Subcutaneous abdominal adipose tissue (tissue), 5 donors: ENCODE measurements around the gene CTSD.

ENCODE experiments used
- H3K27ac ChIP-seq: one replicate; pipeline ENCODE4 v1.7.0; 2013; ENCODE audit warnings: low read depth, mild to moderate bottlenecking, inconsistent platforms, low read length, moderate library complexity
- H3K27me3 ChIP-seq, 5 donors: one replicate each; pipeline ENCODE4 v1.7.0; 2013; ENCODE audit warnings: low read length in 5 of 5, inconsistent platforms in 1 of 5; ENCODE audit not compliant: control insufficient read depth in 5 of 5, insufficient read depth in 4 of 5
- H3K36me3 ChIP-seq, 5 donors: one replicate each; pipeline ENCODE4 v1.7.0; 2013; ENCODE audit warnings: low read length in 5 of 5; ENCODE audit not compliant: control insufficient read depth in 5 of 5, insufficient read depth in 5 of 5
- H3K4me1 ChIP-seq, 5 donors: one replicate each; pipeline ENCODE4 v1.7.0; 2013; ENCODE audit warnings: low read length in 5 of 5, mild to moderate bottlenecking in 3 of 5, moderate library complexity in 1 of 5; ENCODE audit not compliant: control insufficient read depth in 5 of 5, insufficient read depth in 5 of 5
- H3K4me3 ChIP-seq, 5 donors: one replicate each; pipeline ENCODE4 v1.7.0; 2013; ENCODE audit warnings: low read length in 5 of 5, low read depth in 1 of 5
- H3K9ac ChIP-seq, 5 donors: one replicate each; pipeline ENCODE4 v1.7.0; 2013; ENCODE audit warnings: low read length in 5 of 5, mild to moderate bottlenecking in 4 of 5, moderate library complexity in 3 of 5
- H3K9me3 ChIP-seq, 5 donors: one replicate each; pipeline ENCODE4 v1.7.0; 2013; ENCODE audit warnings: low read length in 5 of 5; ENCODE audit not compliant: control insufficient read depth in 5 of 5
- donor health status: healthy.
- donor health status: healthy.
- donor health status: healthy.
- donor health status: healthy.
- donor health status: healthy.

Gene CTSD

GRCh38 chr11:1782831-1783724 is 19.4 kb upstream of the CTSD start:
- Histone ChIP-seq H3K27me3 (peaks cover 0 to 14% (median 6%) of the 10 kb centered on the region in 5 donors), H3K9me3 (no peaks in the 10 kb centered on the region), H3K9ac (no peak overlapping the region), H3K27ac (no peak overlapping the region), H3K36me3 (no peaks in the 10 kb centered on the region), H3K4me3 (no peak overlapping the region), H3K4me1 (peaks cover 0 to 39% (median 16%) of the 10 kb centered on the region in 5 donors)

GRCh38 chr11:1782031-1782590 is 18.4 kb upstream of the CTSD start:
- H3K27me3 ChIP-seq, result peaks cover 0 to 14% (median 6%) of the 10 kb centered on the region in 5 donors
- H3K4me1 ChIP-seq, result peaks cover 0 to 42% (median 16%) of the 10 kb centered on the region in 5 donors
- no peaks in the 10 kb centered on the region for H3K36me3 ChIP-seq
- no peak overlapping the region for H3K9ac ChIP-seq
- no peak overlapping the region for H3K27ac ChIP-seq
- H3K9me3 ChIP-seq, result no peaks in the 10 kb centered on the region
- no peak overlapping the region for H3K4me3 ChIP-seq

GRCh38 chr11:1781593-1781975 is 17.9 kb upstream of the CTSD start:
- H3K4me3 ChIP-seq, result no peak overlapping the region
- no peak overlapping the region for H3K9ac ChIP-seq
- H3K27me3 ChIP-seq, result peaks cover 0 to 14% (median 6%) of the 10 kb centered on the region in 5 donors
- H3K9me3 ChIP-seq, result no peaks in the 10 kb centered on the region
- H3K27ac ChIP-seq, result no peak overlapping the region
- H3K36me3 ChIP-seq, result no peaks in the 10 kb centered on the region
- peaks cover 0 to 39% (median 16%) of the 10 kb centered on the region in 5 donors for H3K4me1 ChIP-seq

GRCh38 chr11:1780700-1781592 is 17.2 kb upstream of the CTSD start:
- Histone ChIP-seq H3K4me3 (no peak overlapping the region), H3K4me1 (peaks cover 0 to 38% (median 16%) of the 10 kb centered on the region in 5 donors), H3K36me3 (no peaks in the 10 kb centered on the region), H3K27ac (no peak overlapping the region), H3K9ac (no peak overlapping the region), H3K27me3 (peaks cover 0 to 14% (median 6%) of the 10 kb centered on the region in 5 donors), H3K9me3 (peaks cover 0 to 4% (median 0%) of the 10 kb centered on the region in 5 donors)

GRCh38 chr11:1779806-1780699 is 16.3 kb upstream of the CTSD start:
- Histone ChIP-seq H3K36me3 (no peaks in the 10 kb centered on the region), H3K4me1 (peaks cover 0 to 33% (median 16%) of the 10 kb centered on the region in 5 donors), H3K9me3 (peaks cover 0 to 4% (median 0%) of the 10 kb centered on the region in 5 donors), H3K4me3 (no peak overlapping the region), H3K9ac (no peak overlapping the region), H3K27ac (no peak overlapping the region), H3K27me3 (peaks cover 0 to 14% (median 6%) of the 10 kb centered on the region in 5 donors)

GRCh38 chr11:1779034-1779805 is 15.5 kb upstream of the CTSD start:
- Histone ChIP-seq H3K4me1 (peaks cover 0 to 33% (median 16%) of the 10 kb centered on the region in 5 donors), H3K27ac (no peak overlapping the region), H3K9me3 (peaks cover 0 to 4% (median 0%) of the 10 kb centered on the region in 5 donors), H3K36me3 (no peaks in the 10 kb centered on the region), H3K4me3 (no peak overlapping the region), H3K27me3 (peaks cover 0 to 14% (median 6%) of the 10 kb centered on the region in 5 donors), H3K9ac (no peak overlapping the region)

- peaks cover 0 to 14% (median 6%) of the 10 kb centered on the region in 5 donors for H3K27me3 ChIP-seq
- H3K9ac ChIP-seq, result no peak overlapping the region
- no peaks in the 10 kb centered on the region for H3K36me3 ChIP-seq
- H3K4me1 ChIP-seq, result peaks cover 0 to 33% (median 16%) of the 10 kb centered on the region in 5 donors
- H3K9me3 ChIP-seq, result peaks cover 0 to 4% (median 0%) of the 10 kb centered on the region in 5 donors
- H3K27ac ChIP-seq, result no peak overlapping the region
- H3K4me3 ChIP-seq, result no peak overlapping the region
These were observed 14.6 kb upstream of the CTSD start for GRCh38 chr11:1778141-1778911.

- Histone ChIP-seq H3K9ac (no peak overlapping the region), H3K4me3 (no peak overlapping the region), H3K27ac (no peak overlapping the region), H3K36me3 (no peaks in the 10 kb centered on the region), H3K27me3 (peaks cover 0 to 14% (median 6%) of the 10 kb centered on the region in 5 donors), H3K9me3 (peaks cover 0 to 4% (median 0%) of the 10 kb centered on the region in 5 donors), H3K4me1 (peaks cover 0 to 36% (median 14%) of the 10 kb centered on the region in 5 donors)
These were observed 14.0 kb upstream of the CTSD start for GRCh38 chr11:1777737-1778136.
